ENCODE measurements around the gene HOXD10.

The HOXD10 gene

GRCh38 chr2:176147800-176148496 is 31.4 kb downstream of the HOXD10 start:
- DNase-seq (ENCODE audit: low read depth) = no peak
- TF ChIP-seq CTCF (IDR thresholded peaks at IDR 0.05; ENCODE audit: low read depth, low read length) (no peak), POLR2A (IDR thresholded peaks at IDR 0.05; ENCODE audit: extremely low read depth, insufficient read length) (no peak), MYC (IDR thresholded peaks at IDR 0.05; ENCODE audit: low read depth, low read length) (no peak)
- TF ChIP-seq, protein P1, sequence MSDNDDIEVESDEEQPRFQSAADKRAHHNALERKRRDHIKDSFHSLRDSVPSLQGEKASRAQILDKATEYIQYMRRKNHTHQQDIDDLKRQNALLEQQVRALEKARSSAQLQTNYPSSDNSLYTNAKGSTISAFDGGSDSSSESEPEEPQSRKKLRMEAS (IDR thresholded peaks at IDR 0.05; ENCODE audit: low read depth, low read length) = no peak
- H3K4me3 ChIP-seq (ENCODE audit: low read depth, low read length) = no peak overlapping the region

DNA sequence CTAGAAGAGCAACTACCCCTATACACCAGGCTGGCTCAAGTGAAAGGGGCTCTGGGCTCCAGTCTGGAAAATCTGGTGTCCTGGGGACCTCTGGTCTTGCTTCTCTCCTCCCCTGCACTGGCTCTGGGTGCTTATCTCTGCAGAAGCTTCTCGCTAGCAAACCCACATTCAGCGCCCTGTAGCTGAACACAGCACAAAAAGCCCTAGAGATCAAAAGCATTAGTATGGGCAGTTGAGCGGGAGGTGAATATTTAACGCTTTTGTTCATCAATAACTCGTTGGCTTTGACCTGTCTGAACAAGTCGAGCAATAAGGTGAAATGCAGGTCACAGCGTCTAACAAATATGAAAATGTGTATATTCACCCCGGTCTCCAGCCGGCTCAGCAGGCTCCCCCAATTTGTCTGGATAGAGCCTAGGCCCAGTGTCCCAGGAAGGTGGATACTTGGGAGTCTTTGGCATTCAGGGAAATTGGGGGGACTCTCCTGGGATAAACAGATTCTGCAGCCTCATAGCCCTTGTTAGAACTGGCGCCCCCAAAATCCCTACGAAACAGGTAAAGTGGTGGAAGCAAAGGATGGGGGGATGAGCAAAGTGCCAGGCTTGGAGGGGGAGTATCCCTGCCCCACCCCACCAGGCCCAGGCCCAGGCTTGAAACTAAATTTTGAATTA is 32.3 kb downstream of the HOXD10 start:
- no peak for DNase-seq (ENCODE audit: low read depth)
- TF ChIP-seq, protein P1 (IDR thresholded peaks at IDR 0.05; ENCODE audit: low read depth, low read length) = no peak
- TF ChIP-seq MYC (IDR thresholded peaks at IDR 0.05; ENCODE audit: low read depth, low read length) (no peak), CTCF (IDR thresholded peaks at IDR 0.05; ENCODE audit: low read depth, low read length) (no peak), POLR2A (IDR thresholded peaks at IDR 0.05; ENCODE audit: extremely low read depth, insufficient read length) (no peak)
- H3K4me3 ChIP-seq (ENCODE audit: low read depth, low read length) = no peak overlapping the region

DNA sequence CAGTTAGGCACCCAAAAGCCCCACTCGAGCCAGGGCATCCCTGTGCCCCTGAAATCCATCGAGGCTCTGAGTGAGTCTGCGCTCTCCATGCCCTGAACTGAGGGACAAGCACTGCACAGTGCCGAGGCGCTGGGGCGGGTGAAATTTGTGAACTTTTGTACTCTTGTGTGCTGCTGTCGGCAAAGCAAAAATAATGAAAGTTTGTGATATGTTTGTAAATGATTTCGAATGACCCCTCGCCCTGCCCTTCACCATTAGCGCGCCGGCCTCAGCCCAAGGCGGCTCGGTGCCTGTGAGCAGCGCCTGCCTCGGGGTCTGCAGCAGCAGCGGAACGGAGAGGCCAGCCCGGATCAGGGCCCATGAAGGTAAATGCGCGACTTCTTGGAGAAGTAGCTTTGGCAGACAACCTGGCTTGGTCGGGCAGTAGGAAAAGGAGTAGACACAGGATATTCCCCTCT is 32.9 kb downstream of the HOXD10 start:
- no peak for TF ChIP-seq CTCF (IDR thresholded peaks at IDR 0.05; ENCODE audit: low read depth, low read length)
- TF ChIP-seq, protein P1 (IDR thresholded peaks at IDR 0.05; ENCODE audit: low read depth, low read length) = no peak
- no peak for TF ChIP-seq POLR2A (IDR thresholded peaks at IDR 0.05; ENCODE audit: extremely low read depth, insufficient read length)
- no peak for TF ChIP-seq MYC (IDR thresholded peaks at IDR 0.05; ENCODE audit: low read depth, low read length)
- no peak for DNase-seq (ENCODE audit: low read depth)
- no peak overlapping the region for H3K4me3 ChIP-seq (ENCODE audit: low read depth, low read length)

- no peak overlapping the region for H3K4me3 ChIP-seq (ENCODE audit: low read depth, low read length)
- DNase-seq (ENCODE audit: low read depth) = no peak
- TF ChIP-seq MYC (IDR thresholded peaks at IDR 0.05; ENCODE audit: low read depth, low read length) (no peak), CTCF (IDR thresholded peaks at IDR 0.05; ENCODE audit: low read depth, low read length) (no peak), POLR2A (IDR thresholded peaks at IDR 0.05; ENCODE audit: extremely low read depth, insufficient read length) (no peak)
- TF ChIP-seq, protein P1 (IDR thresholded peaks at IDR 0.05; ENCODE audit: low read depth, low read length) = no peak
Observed at GRCh38 chr2:176149939-176150583, 33.5 kb downstream of the HOXD10 start.

- DNase-seq (ENCODE audit: low read depth) = no peak
- H3K4me3 ChIP-seq (ENCODE audit: low read depth, low read length) = no peak overlapping the region
- TF ChIP-seq MYC (IDR thresholded peaks at IDR 0.05; ENCODE audit: low read depth, low read length) (no peak), POLR2A (IDR thresholded peaks at IDR 0.05; ENCODE audit: extremely low read depth, insufficient read length) (no peak), CTCF (IDR thresholded peaks at IDR 0.05; ENCODE audit: low read depth, low read length) (no peak)
- TF ChIP-seq, protein P1 (IDR thresholded peaks at IDR 0.05; ENCODE audit: low read depth, low read length) = no peak
Observed at GRCh38 chr2:176150584-176151441, 34.2 kb downstream of the HOXD10 start.

All from NB4 (cell line).